ENCODE data around the gene GPR42.

Gene GPR42

GRCh38 chr19:35370722-35371121 is at the start of gene GPR42:
TSS of gene GPR42 (plus strand) at chr19:35371068. CDS start at chr19:35371360, 292 bp downstream.
- no peak for FAIRE-seq

- no peak for FAIRE-seq
These were observed 49.6 kb upstream of the GPR42 start for GRCh38 chr19:35321291-35321690.

GRCh38 chr19:35322014-35322413 is 48.9 kb upstream of the GPR42 start:
- no peak for FAIRE-seq

- FAIRE-seq = no peak
These were observed 43.2 kb upstream of the GPR42 start for GRCh38 chr19:35327642-35328041.

- FAIRE-seq = no peak
These were observed 42.0 kb upstream of the GPR42 start, which contains the start of gene CD22 for GRCh38 chr19:35328851-35329285. TSS of gene CD22 (plus strand) at chr19:35329187. CDS start at chr19:35332041, 2,854 bp downstream.

- FAIRE-seq = no peak
These were observed 41.5 kb upstream of the GPR42 start for GRCh38 chr19:35329323-35329722.

GRCh38 chr19:35330475-35330874 is 40.4 kb upstream of the GPR42 start:
- no peak for FAIRE-seq

- FAIRE-seq = no peak
These were observed 39.2 kb upstream of the GPR42 start for GRCh38 chr19:35331551-35332214.

- FAIRE-seq = no peak
These were observed 38.1 kb upstream of the GPR42 start for GRCh38 chr19:35332817-35333216.

GRCh38 chr19:35334144-35334753 is 36.6 kb upstream of the GPR42 start:
- no peak for FAIRE-seq

GRCh38 chr19:35336166-35336955 is 34.5 kb upstream of the GPR42 start:
- no peak for FAIRE-seq

- no peak for FAIRE-seq
These were observed 33.5 kb upstream of the GPR42 start for GRCh38 chr19:35337097-35337983.

- no peak for FAIRE-seq
These were observed 32.9 kb upstream of the GPR42 start for GRCh38 chr19:35337984-35338296.

- no peak for FAIRE-seq
These were observed 30.4 kb upstream of the GPR42 start for GRCh38 chr19:35340431-35340830.

GRCh38 chr19:35341006-35341405 is 29.9 kb upstream of the GPR42 start:
- FAIRE-seq = no peak

- FAIRE-seq = no peak
These were observed 29.2 kb upstream of the GPR42 start for GRCh38 chr19:35341565-35342225.

GRCh38 chr19:35342430-35342829 is 28.4 kb upstream of the GPR42 start:
- FAIRE-seq = no peak

GRCh38 chr19:35344511-35345031 is 26.3 kb upstream of the GPR42 start:
- FAIRE-seq = no peak

GRCh38 chr19:35345671-35346111 is 25.2 kb upstream of the GPR42 start:
- FAIRE-seq = no peak

- FAIRE-seq = no peak
These were observed 24.4 kb upstream of the GPR42 start for GRCh38 chr19:35346193-35347052.

Data from A204.1 (cell line).